Measurements from ENCODE around the gene CTPS2.

The CTPS2 gene

GRCh38 chrX:16711893-16712547, 449 bp downstream of the CTPS2 start:
- DNase-seq: no peak

- DNase-seq: no peak
These were observed 1.2 kb downstream of the CTPS2 start for GRCh38 chrX:16711219-16711811.

GRCh38 chrX:16708016-16708415, 4.5 kb downstream of the CTPS2 start:
- DNase-seq: no peak

DNA sequence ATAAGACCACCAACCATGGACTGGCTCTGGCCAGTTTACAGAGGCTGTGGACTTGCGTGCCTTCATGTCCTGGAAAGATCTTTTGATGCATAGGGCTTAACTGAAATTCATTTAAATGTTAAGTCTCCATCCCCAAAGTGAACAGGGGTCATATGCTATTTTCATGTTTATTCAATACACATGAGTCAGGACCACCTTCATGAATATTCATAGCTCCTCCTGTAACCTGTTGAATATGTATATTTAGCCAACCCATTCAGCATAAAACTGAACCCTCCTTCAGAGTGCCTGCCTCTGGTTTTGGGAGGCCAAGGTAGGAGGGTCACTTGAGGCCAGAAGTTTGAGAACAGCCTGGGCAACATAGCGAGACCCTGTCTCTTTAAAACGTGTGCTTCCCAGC, 7.1 kb downstream of the CTPS2 start:
- DNase-seq: no peak

DNA sequence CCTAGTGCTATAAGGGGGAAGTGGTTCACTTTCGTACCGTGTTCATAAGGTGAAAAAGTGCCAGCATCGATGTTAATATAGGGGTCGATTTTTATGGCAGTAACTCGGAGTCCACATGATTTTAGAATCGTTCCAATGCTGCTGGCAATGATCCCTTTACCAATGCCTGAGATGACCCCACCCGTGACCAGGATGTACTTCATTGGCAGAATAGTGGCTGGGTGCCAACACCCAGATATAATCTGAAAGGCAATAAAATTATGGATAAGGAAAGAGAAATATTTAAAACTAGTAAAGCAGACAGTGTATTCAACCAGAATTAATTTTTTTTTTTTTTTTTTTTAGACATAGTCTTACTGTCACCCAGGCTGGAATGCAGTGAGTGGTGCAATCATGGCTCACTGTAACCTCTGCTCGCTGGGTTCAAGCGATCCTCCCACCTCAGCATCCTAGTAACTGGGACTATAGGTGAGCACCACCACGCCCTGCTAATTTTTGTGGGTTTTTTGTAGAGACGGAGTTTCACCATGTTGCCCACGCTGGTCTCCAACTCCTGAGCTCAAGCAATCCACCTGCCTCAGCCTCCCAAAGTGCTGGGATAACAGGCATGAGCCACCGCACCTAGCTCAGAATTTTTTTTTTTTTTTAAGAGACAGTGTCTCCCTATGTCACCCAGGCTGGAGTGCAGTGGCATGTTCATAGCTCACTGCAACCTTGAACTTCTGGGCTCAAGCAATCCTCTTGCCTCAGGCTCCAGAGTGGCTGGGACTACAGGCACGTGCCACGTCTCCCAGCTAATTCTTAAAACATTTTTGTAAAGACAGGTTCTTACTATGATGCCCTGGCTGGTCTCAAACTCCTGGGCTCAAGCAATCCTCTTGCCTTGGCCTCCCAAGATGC, 9.5 kb downstream of the CTPS2 start:
- DNase-seq: no peak

DNA sequence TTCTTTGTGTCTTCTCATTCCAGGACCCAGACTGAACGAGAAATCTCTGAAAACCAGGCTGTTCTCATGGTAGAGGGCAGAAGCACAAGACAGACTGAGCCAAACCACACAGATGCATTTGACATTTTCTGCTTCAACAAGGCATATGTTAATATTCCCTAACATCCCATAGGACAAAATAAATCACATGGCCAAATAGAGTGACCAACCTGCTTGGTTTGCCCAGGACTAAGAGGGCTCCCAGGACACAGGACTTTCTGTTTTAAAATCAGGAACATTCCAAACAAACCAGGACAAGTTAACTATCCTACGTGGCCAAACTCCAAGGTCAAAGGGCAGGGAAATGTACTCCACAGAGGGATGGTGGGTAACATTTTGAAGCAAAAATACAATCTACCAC, 11.7 kb downstream of the CTPS2 start:
- DNase-seq: no peak

- DNase-seq: no peak
These were observed 13.1 kb downstream of the CTPS2 start for GRCh38 chrX:16699389-16699788.

GRCh38 chrX:16696956-16697355, 15.5 kb downstream of the CTPS2 start:
- DNase-seq: no peak

DNA sequence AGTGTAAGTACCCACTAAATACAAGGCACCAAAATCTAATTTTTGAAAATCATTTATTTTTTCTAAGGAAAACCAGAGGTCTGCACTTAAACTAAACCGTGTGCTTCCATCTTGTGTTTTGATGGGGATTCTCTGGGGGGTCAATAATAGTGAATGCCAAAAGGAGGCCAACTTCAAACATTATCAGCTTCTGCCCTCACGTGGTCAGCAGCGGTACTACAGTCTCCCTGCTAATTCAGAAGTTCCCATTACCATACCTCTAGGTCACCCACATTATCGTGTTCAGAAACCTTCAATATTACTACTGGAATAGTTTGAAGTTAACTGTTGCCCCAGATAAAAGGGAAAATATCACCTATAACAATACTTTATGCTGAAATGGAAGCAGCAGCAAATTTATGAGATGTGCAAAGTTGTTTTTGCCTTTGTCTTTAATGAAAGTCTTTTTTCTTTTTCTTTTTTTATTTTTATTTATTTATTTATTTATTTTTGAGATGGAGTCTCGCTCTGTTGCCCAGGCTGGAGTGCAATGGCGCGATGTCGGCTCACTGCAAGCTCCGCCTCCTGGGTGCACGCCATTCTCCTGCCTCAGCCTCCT, 17.3 kb downstream of the CTPS2 start:
- peak; percentile 29 to 51 for DNase-seq

DNA sequence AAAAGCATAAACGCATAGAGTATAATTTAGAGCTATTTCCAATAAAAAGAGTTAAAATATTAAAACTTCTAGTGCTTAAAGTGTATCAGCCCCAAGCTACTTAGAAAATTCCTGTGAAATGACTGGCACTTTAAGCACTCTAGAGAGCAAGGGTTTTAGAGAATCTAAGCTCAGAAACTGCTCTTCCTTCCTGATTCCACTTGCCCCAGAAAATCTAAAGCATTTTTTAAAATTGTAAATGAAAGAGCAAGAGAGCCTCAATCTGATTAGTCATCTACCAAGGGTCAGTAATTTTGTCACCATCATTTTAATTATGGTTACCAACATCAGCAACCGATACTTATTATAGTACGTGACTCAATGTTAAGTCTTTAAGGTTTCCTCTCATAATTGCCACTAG, 25.0 kb downstream of the CTPS2 start:
- DNase-seq: no peak

GRCh38 chrX:16683007-16683664, 29.3 kb downstream of the CTPS2 start:
- no peak for DNase-seq

DNA sequence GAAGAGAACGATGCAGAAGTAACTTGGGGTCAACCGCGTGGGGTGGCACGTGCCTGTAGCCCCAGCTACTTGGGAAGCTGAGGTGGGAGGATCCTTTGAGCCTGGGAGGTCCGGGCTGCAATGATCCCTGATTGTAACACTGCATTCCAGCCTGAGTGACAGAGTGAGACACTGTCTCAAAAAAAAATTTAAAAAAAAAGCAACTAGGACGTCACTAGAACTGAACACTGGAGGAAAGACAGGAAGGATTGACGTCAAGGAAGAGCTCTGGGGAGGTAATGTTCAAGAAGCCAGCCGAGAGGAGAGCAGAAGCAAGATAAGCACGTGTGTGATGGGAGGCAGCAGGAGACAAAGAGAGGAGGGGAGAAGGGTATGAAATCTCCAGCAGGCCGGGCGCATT, 33.8 kb downstream of the CTPS2 start:
- no peak for DNase-seq

DNA sequence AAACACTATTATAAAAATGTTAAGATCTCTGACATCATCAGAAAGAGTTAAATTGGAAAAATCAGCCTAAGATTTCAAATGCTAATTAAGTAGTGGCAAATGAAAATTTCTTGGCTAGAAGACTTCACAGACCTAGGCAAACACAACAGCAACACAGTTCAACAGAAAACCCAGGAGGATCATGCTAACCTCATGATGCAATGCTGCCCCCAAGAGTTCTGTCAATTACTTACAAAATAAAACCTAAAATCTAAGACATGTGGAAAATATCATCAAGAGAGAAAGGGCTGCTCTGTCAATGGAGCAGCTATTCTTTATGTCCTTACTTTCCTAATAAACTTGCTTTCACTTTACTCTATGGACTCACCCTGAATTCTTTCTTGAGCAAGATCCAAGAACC, 41.5 kb downstream of the CTPS2 start:
- peak in 1 of 2 experiments; percentile 7 for DNase-seq

GRCh38 chrX:16666541-16666940, 45.9 kb downstream of the CTPS2 start:
- DNase-seq: no peak

DNA sequence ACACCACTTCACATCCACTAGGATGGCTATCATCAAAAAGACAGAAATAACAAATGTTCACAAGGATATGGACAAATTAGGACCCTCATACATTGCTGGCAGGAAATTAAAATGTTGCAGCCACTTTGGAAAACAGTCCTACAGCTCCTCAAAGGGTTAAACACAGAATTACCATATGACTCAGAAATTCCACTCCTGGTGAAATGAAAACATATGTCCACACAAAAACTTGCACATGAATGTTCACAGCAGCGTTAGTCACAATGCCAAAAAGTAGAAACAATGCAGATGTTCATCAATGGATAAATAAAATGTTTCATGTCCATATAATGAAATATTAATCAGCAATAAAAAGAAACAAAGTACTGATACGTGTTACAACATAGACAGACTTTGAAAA, 47.4 kb downstream of the CTPS2 start:
- no peak for DNase-seq

DNA sequence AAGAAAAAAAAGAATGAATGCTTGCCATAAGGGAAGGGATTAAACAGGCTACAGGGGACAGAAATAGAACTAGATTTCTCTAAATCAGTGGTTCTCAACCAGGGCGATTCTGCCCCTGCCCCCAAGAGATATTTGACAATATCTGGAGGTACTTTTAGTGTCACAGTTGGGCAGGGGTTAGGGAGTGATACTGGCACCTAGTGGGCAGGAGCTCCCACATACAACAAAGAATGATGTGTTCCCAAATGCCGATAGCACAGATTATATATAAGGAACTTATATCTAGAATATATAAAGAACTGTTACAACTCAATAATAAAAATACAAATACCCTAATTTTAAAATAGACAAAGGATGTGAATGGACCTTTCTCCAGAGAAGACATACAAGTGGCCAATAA, 47.8 kb downstream of the CTPS2 start:
- no peak for DNase-seq

DNA sequence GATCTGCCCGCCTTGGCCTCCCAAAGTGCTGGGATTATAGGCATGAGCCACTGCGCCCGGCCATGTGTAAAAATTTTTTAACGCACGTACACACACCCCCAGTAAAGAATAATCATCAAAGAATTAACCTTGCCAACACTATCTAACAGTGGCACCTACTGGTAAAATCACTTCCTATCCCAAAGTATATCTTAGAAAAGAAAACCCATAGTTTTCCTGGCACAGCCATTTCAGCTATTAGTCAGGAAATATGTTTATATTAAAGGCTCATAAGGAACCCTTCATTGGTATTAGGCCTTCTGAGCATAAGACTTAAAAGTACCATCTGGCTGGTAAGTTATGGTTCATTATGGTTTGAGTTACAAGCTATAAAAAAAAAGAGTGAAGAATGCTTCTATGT, 48.4 kb downstream of the CTPS2 start:
- DNase-seq: no peak

- DNase-seq: no peak
These were observed 50.1 kb downstream of the CTPS2 start for GRCh38 chrX:16662402-16662801.

- DNase-seq: no peak
These were observed 51.0 kb downstream of the CTPS2 start for GRCh38 chrX:16661495-16661894.

- no peak for DNase-seq
These were observed 53.1 kb downstream of the CTPS2 start for GRCh38 chrX:16659321-16659720.

DNA sequence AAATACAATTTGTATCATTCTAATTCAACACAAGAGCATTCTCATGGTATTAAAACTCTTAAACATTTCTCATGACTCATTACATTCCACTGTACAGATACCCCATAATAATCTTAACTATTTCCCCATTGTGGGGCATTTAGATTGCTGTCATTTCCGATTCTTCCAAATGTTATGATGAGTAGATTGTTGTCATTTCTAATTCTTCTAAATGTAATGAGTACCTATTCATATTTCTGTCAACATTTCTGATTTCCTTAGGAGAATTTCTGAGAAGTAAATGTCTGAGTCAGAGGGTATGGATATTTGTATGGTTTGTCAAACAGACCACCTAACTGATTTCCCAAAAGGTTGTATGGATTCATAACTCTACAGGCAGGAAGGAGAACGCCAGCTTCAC, 54.2 kb downstream of the CTPS2 start:
- no peak for DNase-seq

- no peak for DNase-seq
These were observed 58.4 kb downstream of the CTPS2 start for GRCh38 chrX:16654093-16654492.

DNA sequence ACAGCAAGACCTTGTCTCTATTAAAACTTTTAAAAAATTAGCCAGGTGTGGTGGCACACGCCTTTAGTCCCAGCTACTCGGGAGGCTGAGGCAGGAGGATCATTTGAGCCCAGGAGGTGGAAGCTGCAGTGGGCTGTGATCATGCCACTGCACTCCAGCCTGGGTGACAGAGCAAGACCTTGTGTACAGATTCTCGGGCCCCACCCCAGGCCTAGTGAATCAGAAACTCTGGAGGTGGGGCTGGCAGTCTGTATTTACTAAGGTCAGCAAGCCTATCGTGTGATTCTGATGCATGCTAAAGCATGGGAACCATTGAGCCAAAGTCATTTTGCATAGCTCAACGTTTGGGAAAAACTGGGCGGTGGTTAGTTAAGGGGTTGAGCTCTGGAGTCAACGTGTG, 59.0 kb downstream of the CTPS2 start:
- no peak for DNase-seq

Measured in stimulated activated CD4-positive, alpha-beta T cell treated with anti-CD3 and anti-CD28 coated beads, Interleukin-4, amount 100 ng/mL, for 4 hours (primary cell).